PC-3 (cell line): ENCODE measurements around the gene ALDH3A2.

Experiments
- EZH2phosphoT487 ChIP-seq: fragments of 300-600 bp; sonication (generic); IDR thresholded peaks from 2 replicates; pipeline ENCODE4 v1.6.1; 2018; ENCODE audit warnings: mild to moderate bottlenecking, antibody characterized with exemption, low read length, borderline replicate concordance
- TF ChIP-seq, protein P1 (sequence below): fragments of 300-600 bp; sonication (generic); conservative IDR thresholded peaks from 2 replicates; pipeline ENCODE4 v1.5.1; 2017; ENCODE audit warnings: antibody characterized with exemption, low read depth, mild to moderate bottlenecking, low read length

DNA sequence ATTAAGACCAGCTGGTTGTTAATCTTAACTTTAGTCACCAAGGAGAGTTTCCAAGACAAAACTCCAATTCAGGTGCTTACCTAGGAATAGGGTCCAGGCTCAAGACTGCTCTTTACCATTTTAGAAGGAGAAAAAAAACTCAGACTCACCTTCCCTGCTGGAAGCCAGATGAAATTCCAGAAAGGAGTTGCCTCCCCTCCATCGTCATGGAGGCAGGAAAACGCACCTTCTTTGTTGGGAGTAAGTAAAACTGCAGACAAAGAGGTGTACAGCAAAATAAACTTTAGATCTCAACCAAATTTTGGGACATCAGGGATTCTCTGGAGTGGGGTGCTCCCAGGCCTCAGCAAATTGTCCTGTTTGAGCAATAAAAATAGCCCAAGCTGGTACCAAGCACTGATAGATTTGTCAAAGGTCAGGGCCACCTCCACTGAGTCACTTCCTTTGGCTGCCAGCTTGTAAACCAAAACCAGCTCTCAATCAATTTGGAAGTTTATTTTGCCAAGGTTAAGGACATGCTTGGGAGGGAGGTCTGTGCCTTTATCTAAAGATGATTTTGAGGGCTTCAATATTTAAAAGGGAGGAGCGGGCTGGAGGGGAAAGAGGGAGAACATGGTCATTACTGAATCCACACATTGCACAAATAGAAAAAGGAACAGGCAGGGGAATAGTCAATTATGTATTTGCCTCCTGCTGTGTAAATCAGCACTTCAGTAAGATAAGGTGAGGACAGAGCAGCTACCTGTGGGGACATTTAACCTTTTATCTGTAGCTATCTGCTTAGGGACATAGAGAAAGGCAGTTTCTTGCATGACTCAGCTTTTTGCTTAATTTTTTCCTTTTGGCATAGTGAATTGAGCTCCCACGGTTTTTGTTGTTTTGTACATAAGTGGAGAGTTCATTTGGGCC is 1.5 kb upstream of the ALDH3A2 start:
- TF ChIP-seq, protein P1, sequence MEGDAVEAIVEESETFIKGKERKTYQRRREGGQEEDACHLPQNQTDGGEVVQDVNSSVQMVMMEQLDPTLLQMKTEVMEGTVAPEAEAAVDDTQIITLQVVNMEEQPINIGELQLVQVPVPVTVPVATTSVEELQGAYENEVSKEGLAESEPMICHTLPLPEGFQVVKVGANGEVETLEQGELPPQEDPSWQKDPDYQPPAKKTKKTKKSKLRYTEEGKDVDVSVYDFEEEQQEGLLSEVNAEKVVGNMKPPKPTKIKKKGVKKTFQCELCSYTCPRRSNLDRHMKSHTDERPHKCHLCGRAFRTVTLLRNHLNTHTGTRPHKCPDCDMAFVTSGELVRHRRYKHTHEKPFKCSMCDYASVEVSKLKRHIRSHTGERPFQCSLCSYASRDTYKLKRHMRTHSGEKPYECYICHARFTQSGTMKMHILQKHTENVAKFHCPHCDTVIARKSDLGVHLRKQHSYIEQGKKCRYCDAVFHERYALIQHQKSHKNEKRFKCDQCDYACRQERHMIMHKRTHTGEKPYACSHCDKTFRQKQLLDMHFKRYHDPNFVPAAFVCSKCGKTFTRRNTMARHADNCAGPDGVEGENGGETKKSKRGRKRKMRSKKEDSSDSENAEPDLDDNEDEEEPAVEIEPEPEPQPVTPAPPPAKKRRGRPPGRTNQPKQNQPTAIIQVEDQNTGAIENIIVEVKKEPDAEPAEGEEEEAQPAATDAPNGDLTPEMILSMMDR, result no peak
- no peak for TF ChIP-seq EZH2phosphoT487
